ENCODE data around the gene C3. TPM values are rescaled to one million over a fixed set of nuclear protein-coding genes. Genes with fewer than 3 reads are reported as not detected.

The C3 gene
- total and polyA plus RNA-seq, 2 experiments from 2014 or later = 556 to 563 TPM

DNA sequence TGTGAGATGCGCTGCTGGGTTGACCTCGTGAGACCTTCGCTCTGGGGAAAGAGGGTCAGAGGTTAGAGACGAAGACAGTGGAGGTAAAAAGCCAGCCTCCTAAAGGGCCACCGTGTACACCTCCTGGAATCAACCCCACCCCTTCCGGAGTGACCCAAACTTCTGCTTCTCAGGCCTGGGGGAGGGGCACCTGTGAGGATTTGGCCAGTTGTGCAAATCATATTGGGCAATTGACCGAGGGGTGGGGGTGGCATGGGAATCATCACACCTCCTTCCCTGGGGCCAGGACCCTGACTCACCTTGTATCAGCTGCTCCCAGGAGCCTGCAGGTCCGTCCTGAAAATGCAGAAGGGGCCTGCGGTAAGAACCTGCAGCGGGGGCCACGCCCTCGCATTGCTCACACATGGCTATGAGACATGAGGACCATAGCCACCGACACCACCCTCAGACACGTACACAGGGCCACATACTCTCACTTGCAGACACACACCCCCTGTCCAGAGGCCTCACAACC, 53.3 kb downstream of the C3 start:
- no peak overlapping the region for H3K4me3 ChIP-seq

DNA sequence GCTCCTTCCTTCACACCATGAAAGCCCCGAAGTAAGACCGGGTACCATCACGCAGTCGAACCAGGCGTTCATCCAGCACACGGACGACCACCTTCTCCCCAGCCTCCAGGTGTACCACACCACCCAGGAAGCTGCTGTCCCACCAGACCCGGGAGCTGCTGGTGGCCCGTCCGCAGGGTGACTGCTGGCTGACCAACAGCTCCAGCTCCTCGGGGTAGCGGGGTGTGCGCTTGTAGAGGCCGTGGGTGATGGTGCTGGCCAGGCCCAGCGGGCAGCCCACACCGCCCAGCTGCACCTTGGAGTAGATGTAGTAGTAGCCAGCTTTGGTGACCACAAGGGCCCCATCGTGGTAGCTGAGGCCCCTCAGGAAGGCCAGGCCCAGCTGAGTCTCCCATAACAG, 55.5 kb downstream of the C3 start:
- H3K27me3 ChIP-seq = peaks cover 5% of the 10 kb centered on the region
- H3K9me2 ChIP-seq (replicated peaks; ENCODE audit: insufficient read depth) = no peaks in the 10 kb centered on the region
- no peaks in the 10 kb centered on the region for H3K36me3 ChIP-seq (replicated peaks; ENCODE audit: insufficient read depth, low read depth)
- no peaks in the 10 kb centered on the region for H4K20me1 ChIP-seq (ENCODE audit: insufficient read depth, poor library complexity, severe bottlenecking)
- H3K27ac ChIP-seq = no peak overlapping the region
- H3K4me2 ChIP-seq = no peak overlapping the region
- no peak for DNase-seq (ENCODE audit: low spot score)
- WGBS (ENCODE audit: low lambda C conversion rate, missing lambda C conversion rate) = 97% methylated on average over 15 of the region's 17 CpGs
- H3K9me3 ChIP-seq (ENCODE audit: low read depth) = no peaks in the 10 kb centered on the region
- no peak for TF ChIP-seq EZH2phosphoT487 (IDR thresholded peaks at IDR 0.05; ENCODE audit: low read depth, severe bottlenecking, unreplicated experiment)
- no peak for TF ChIP-seq EZH2 (IDR thresholded peaks at IDR 0.05; ENCODE audit: borderline replicate concordance)
- TF ChIP-seq, protein P1, sequence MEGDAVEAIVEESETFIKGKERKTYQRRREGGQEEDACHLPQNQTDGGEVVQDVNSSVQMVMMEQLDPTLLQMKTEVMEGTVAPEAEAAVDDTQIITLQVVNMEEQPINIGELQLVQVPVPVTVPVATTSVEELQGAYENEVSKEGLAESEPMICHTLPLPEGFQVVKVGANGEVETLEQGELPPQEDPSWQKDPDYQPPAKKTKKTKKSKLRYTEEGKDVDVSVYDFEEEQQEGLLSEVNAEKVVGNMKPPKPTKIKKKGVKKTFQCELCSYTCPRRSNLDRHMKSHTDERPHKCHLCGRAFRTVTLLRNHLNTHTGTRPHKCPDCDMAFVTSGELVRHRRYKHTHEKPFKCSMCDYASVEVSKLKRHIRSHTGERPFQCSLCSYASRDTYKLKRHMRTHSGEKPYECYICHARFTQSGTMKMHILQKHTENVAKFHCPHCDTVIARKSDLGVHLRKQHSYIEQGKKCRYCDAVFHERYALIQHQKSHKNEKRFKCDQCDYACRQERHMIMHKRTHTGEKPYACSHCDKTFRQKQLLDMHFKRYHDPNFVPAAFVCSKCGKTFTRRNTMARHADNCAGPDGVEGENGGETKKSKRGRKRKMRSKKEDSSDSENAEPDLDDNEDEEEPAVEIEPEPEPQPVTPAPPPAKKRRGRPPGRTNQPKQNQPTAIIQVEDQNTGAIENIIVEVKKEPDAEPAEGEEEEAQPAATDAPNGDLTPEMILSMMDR (IDR thresholded peaks at IDR 0.05; ENCODE audit: poor library complexity) = no peak
- H2AFZ ChIP-seq = no peak overlapping the region
- no peaks in the 10 kb centered on the region for H3K79me2 ChIP-seq
- no peaks in the 10 kb centered on the region for H3K4me1 ChIP-seq (ENCODE audit: insufficient read depth)
- H3K4me3 ChIP-seq = no peak overlapping the region

More for the DNA sequence above, 53.3 kb downstream of the C3 start:
- no peak overlapping the region for H2AFZ ChIP-seq
- no peak overlapping the region for H3K27ac ChIP-seq
- no peaks in the 10 kb centered on the region for H3K36me3 ChIP-seq (replicated peaks; ENCODE audit: insufficient read depth, low read depth)
- H3K27me3 ChIP-seq = no peaks in the 10 kb centered on the region
- no peaks in the 10 kb centered on the region for H3K4me1 ChIP-seq (ENCODE audit: insufficient read depth)
- no peaks in the 10 kb centered on the region for H3K9me3 ChIP-seq (ENCODE audit: low read depth)
- no peaks in the 10 kb centered on the region for H3K79me2 ChIP-seq
- no peaks in the 10 kb centered on the region for H4K20me1 ChIP-seq (ENCODE audit: insufficient read depth, poor library complexity, severe bottlenecking)
- DNase-seq (ENCODE audit: low spot score) = no peak
- H3K9me2 ChIP-seq (replicated peaks; ENCODE audit: insufficient read depth) = no peaks in the 10 kb centered on the region
- TF ChIP-seq, protein P1 (IDR thresholded peaks at IDR 0.05; ENCODE audit: poor library complexity) = no peak
- no peak for TF ChIP-seq EZH2 (IDR thresholded peaks at IDR 0.05; ENCODE audit: borderline replicate concordance)
- TF ChIP-seq EZH2phosphoT487 (IDR thresholded peaks at IDR 0.05; ENCODE audit: low read depth, severe bottlenecking, unreplicated experiment) = no peak
- 77% methylated on average over 14 of the region's 14 CpGs for WGBS (ENCODE audit: low lambda C conversion rate, missing lambda C conversion rate)
- H3K4me2 ChIP-seq = no peak overlapping the region

DNA sequence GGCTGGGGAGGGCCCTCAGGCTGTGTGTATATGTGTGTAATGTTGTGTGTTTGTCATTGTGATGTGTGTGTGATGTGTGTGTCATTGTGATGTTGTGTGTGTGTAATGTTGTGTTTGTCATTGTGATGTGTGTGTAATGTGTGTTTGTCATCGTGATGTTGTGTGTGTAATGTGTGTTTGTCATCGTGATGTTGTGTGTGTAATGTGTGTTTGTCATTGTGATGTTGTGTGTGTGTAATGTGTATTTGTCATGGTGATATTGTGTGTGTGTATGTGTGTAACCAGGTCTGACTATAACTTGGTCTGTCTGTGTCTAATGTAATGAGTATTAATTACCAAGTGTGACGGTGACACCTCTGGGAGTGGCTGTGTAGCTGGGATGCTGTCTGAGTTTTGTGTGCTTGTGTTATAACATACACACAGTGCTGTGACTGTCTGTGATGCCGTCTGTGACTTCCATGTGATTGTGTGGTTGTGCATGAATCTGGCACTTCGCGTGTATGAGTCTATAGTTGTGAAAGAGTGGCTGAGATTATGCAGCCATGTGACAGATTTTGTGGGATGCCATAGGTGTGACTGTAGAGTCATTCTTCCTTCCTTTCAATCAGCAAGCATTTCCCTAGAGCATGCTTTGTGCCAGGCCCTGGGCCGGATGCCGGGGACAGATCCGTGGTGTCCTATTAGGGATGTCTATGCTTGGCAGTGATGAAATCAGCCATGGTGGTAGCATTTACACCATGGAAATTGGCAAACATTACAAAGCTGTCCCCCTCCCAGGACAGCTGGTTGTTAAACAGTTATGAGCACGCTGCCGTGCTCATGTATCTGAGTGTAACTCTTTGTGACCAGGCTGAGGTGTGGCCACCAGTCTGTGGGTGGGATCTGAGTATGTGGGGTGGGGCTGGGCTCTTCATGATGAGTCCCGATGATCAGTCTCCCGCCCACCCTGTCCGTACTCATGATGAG, 56.9 kb downstream of the C3 start:
- no peak overlapping the region for H3K27ac ChIP-seq
- H3K4me2 ChIP-seq = no peak overlapping the region
- no peaks in the 10 kb centered on the region for H3K4me1 ChIP-seq (ENCODE audit: insufficient read depth)
- no peak overlapping the region for H3K4me3 ChIP-seq
- H3K27me3 ChIP-seq = peaks cover 11% of the 10 kb centered on the region
- no peak for DNase-seq (ENCODE audit: low spot score)
- H3K36me3 ChIP-seq (replicated peaks; ENCODE audit: insufficient read depth, low read depth) = no peaks in the 10 kb centered on the region
- 80% methylated on average over 11 of the region's 14 CpGs for WGBS (ENCODE audit: low lambda C conversion rate, missing lambda C conversion rate)
- H2AFZ ChIP-seq = no peak overlapping the region
- TF ChIP-seq EZH2phosphoT487 (IDR thresholded peaks at IDR 0.05; ENCODE audit: low read depth, severe bottlenecking, unreplicated experiment) = no peak
- TF ChIP-seq, protein P1 (IDR thresholded peaks at IDR 0.05; ENCODE audit: poor library complexity) = no peak
- no peak for TF ChIP-seq EZH2 (IDR thresholded peaks at IDR 0.05; ENCODE audit: borderline replicate concordance)
- H4K20me1 ChIP-seq (ENCODE audit: insufficient read depth, poor library complexity, severe bottlenecking) = no peaks in the 10 kb centered on the region
- no peaks in the 10 kb centered on the region for H3K9me2 ChIP-seq (replicated peaks; ENCODE audit: insufficient read depth)
- no peaks in the 10 kb centered on the region for H3K79me2 ChIP-seq
- H3K9me3 ChIP-seq (ENCODE audit: low read depth) = no peaks in the 10 kb centered on the region

All from hepatocyte (in vitro differentiated cells).